Measurements from ENCODE around the gene COG8. TPM values are rescaled to one million over a fixed set of nuclear protein-coding genes. Genes with fewer than 3 reads are reported as not detected.
A peak's percentile ranks its signal among the peaks of the same experiment; 100 is the strongest.

The COG8 gene
- total RNA-seq, 4 donors from 2014 or later, result 26.8 to 50.6 (median 39.4) TPM

- ATAC-seq (ENCODE audit: low FRiP score) (no peak), DNase-seq (ENCODE audit: low spot score) (no peak)
- no peak for TF ChIP-seq CTCF (IDR thresholded peaks at IDR 0.05)
Observed at GRCh38 chr16:69314534-69314933, 24.8 kb downstream of the COG8 start.

- ATAC-seq (ENCODE audit: low FRiP score) (no peak), DNase-seq (ENCODE audit: low spot score) (no peak)
- TF ChIP-seq CTCF (IDR thresholded peaks at IDR 0.05), result no peak
Observed at GRCh38 chr16:69313469-69313868, 25.9 kb downstream of the COG8 start.

- no peak for TF ChIP-seq CTCF (IDR thresholded peaks at IDR 0.05)
- peak; percentile 57 for ATAC-seq (ENCODE audit: low FRiP score)
- no peak for DNase-seq (ENCODE audit: low spot score)
Observed at GRCh38 chr16:69311533-69312387, 27.6 kb downstream of the COG8 start.

DNA sequence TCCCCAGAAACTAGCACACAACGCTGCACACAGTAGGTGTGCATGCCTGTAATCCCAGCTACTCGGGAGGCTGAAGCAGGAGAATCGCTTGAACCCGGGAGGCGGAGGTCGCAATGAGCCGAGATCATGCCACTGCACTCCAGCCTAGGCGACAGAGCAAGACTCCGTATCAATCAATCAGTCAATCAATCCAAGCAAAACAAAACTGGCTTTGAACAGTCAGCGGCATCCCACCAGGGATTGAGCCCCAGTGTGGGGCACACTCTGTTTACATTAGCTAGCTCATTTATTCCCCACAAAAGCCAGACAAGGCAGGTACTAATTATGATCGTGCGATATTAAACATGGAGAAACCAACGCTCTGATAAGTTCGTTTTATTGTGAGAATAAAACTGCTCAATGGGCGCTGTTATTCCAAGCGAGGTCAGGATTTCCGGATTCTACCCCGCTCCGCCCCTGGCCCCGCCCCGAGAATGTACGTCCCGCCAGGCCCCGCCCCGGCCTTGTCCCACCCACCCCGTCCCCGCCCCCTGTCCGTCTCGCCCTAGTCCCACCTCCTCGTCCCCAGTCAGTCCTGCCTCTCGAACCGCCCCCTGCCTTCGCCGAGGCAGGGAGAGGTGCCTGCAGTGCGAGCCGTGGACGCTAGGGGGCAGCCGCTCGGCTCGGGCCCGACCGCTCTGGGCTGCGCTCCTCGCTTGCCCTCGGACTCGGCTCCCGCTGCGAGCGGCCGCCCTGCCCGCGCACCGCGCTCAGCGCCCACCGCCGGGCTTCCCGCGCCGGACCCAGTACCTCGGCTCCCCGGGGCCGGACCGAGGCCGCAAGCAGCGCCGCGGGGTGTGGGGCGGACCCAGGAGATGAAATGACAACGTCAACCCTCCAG lies 28.5 kb downstream of the COG8 start, which contains the start of gene VPS4A:
Gene VPS4A, plus strand, starts transcription at position 698 of the 880 bp plus-strand sequence. Its CDS starts 162 bp downstream, at position 860.
- TF ChIP-seq CTCF (IDR thresholded peaks at IDR 0.05), result peak in 2 of 3 donors; percentile 43 to 83
- ATAC-seq (ENCODE audit: low FRiP score) (peak; percentile 99), DNase-seq (ENCODE audit: low spot score) (peak; percentile 90)

- DNase-seq (ENCODE audit: low spot score) (no peak), ATAC-seq (ENCODE audit: low FRiP score) (no peak)
- no peak for TF ChIP-seq CTCF (IDR thresholded peaks at IDR 0.05)
Observed at GRCh38 chr16:69309316-69309715, 30.0 kb downstream of the COG8 start.

DNA sequence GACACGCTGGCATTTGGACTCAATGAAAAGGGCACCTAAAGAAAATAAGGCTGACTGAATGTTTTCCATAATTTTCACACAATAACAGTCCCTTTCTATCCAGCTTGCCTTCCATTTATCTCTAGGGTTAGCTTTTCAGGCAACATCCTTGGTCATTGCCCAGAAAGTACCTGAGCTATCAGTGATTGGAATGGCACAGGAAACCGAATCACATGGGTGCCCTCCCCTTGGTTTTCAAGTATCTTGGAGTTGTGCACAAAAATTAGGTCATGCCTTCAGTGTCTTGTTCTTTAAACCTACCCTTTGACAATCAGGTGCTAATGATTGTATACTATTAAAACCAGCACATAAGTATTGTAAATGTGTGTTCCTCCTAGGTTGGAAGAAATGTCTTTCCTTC lies 31.5 kb downstream of the COG8 start:
- DNase-seq (ENCODE audit: low spot score), result no peak
- no peak for ATAC-seq (ENCODE audit: low FRiP score)
- no peak for TF ChIP-seq CTCF (IDR thresholded peaks at IDR 0.05)
